Measurements from ENCODE around the gene NEU3.

Gene NEU3

DNA sequence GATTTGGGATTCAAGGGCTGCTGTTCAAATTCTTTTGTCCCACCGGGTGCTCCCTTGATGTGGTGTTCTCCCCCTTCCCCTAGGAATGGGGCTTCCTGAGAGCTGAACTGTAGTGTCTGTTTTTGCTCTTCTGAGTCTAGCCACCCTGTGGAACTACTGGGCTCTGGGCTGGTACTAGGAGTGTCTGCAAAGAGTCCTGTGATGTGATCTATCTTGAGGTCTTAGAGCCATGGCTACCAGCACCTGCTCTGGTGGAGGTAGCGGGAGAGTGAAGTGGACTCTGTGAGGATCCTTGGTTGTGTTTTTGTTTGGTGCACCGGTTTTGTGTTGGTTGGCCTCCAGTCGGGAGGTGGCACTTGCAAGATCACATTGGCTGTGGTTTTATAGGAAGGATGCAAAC lies 61.8 kb downstream of the NEU3 start:
- H3K4me3 ChIP-seq = no peak overlapping the region
- no peak overlapping the region for H3K27ac ChIP-seq

DNA sequence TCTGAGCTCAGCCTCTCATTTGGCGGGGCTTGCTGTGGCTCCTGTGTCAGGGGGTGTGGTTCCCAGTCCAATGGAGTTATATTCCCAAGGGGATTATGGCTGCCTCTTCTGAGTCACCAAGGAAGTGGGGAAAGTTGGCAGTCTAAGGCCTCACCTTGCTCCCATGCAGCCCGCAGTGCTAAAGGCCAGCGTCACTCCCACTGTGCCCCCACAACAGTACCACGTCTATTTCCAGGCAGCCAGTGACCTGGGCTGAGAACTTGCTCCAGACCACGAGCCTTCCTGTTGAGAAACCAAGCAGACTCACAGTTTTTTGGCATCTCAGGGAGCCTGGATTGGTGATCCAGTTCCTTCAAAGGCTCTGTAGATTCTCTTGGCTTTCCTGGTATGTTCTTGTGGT lies 62.3 kb downstream of the NEU3 start:
- H3K4me3 ChIP-seq = no peak overlapping the region

GRCh38 chr11:75052457-75052856 lies 63.7 kb downstream of the NEU3 start:
- no peak overlapping the region for H3K27ac ChIP-seq
- H3K4me3 ChIP-seq = no peak overlapping the region

More for the DNA sequence above, 62.3 kb downstream of the NEU3 start:
- no peak overlapping the region for H3K27ac ChIP-seq

DNA sequence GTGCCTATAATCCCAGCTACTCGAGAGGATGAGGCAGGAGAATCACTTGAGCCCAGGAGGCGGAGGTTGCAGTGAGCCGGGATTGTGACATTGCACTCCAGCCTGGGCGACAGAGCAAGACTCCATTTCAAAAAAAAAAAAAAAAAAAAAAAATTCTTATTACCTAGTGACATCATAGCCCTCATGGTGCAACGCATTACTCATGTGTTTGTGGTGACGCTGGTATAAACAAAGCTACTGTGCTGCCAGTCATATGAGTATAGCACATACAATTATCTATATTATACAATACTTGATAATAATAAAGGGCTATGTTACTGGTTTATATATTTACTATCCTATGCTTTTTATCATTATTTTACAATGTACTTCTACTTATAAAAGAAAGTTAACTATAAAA lies 66.8 kb downstream of the NEU3 start:
- H3K27ac ChIP-seq = no peak overlapping the region
- no peak overlapping the region for H3K4me3 ChIP-seq

GRCh38 chr11:75056814-75057213 lies 68.1 kb downstream of the NEU3 start:
- Histone ChIP-seq H3K27ac (no peak overlapping the region), H3K4me3 (no peak overlapping the region)

GRCh38 chr11:75059299-75059698 lies 70.6 kb downstream of the NEU3 start:
- Histone ChIP-seq H3K27ac (no peak overlapping the region), H3K4me3 (no peak overlapping the region)

DNA sequence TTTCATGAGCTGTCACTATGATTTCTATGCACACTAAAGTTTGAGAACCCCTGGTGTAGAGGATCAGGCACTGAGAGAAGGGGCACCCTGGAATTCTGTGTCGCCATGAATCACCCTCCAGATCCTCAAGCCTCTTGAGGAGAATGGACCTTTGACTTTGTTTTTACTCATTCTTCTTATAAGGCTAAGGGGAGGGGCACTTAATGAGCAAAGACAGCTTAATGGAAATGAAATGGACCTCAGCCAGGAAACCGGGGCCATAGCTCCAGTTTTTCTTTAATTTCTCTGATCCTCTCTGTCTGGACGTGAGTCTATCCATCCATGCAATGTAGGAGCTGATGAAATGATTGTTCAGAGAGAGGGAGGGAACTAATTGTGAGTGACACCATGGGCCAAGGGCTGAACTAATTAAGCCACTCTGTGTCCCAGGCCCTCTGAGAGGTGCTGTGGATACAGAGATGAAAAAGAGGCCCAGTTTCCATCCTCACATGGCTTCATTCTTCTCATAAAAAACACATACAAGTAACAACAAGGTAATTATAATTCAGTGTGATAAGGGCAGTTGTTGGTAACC lies 75.1 kb downstream of the NEU3 start:
- no peak overlapping the region for H3K27ac ChIP-seq
- no peak overlapping the region for H3K4me3 ChIP-seq

- H3K27ac ChIP-seq = no peak overlapping the region
- H3K4me3 ChIP-seq = no peak overlapping the region
Measured at GRCh38 chr11:75066061-75066460, 77.3 kb downstream of the NEU3 start.

All from skin epidermis (tissue), 12 donors.